Panc1 (cell line): ENCODE measurements around the gene KCNMB2. TPM values are rescaled to one million over a fixed set of nuclear protein-coding genes. Genes with fewer than 3 reads are reported as not detected.

Experiments used
- ATAC-seq: fragments of 200-7000 bp; cut with Tn5 transposase; 2 replicates; pipeline ENCODE4 v1.9.1; 2020; ENCODE audit warnings: mild to moderate bottlenecking, moderate library complexity
- BruUV-seq: library from RNA; stranded (reverse); fragments of 400-500 nt; replicated peaks from 2 replicates; lab custom pipeline; 2021; lab: Mats Ljungman, UMichigan
- CTCF ChIA-PET: fragments of 300-600 bp; sonication (Branson Sonifier 250); formaldehyde crosslinking; loops from one replicate; lab custom pipeline; 2022; ENCODE audit warnings: antibody characterized with exemption; lab: Charles Lee
- POLR2A ChIA-PET: fragments of 300-600 bp; sonication (Branson Sonifier 250); formaldehyde crosslinking; loops from one replicate; lab custom pipeline; 2022; ENCODE audit warnings: antibody characterized with exemption; lab: Charles Lee
- DNase-seq: peaks from one replicate; pipeline ENCODE4 v3.0.0-alpha.2; 2010; ENCODE audit warnings: low read depth, low spot score
- H3K27ac ChIP-seq: 2 replicates; pipeline ENCODE4 v1.5.1; 2011; ENCODE audit warnings: mild to moderate bottlenecking, low read length, inconsistent platforms
- H3K27me3 ChIP-seq: fragments of 200-500 bp; sonication (Bioruptor generic); 2 replicates; pipeline ENCODE4 v1.6.0; 2014; ENCODE audit warnings: low read length, inconsistent platforms; ENCODE audit not compliant: control insufficient read depth, insufficient read depth
- H3K36me3 ChIP-seq: fragments of 200-500 bp; sonication (Bioruptor generic); 2 replicates; pipeline ENCODE4 v1.5.1; 2014; ENCODE audit warnings: inconsistent platforms, mild to moderate bottlenecking, low read length, moderate library complexity; ENCODE audit not compliant: control insufficient read depth, insufficient read depth
- H3K4me1 ChIP-seq: 2 replicates; pipeline ENCODE4 v1.5.1; 2011; ENCODE audit warnings: inconsistent platforms, mild to moderate bottlenecking, low read length, moderate library complexity; ENCODE audit not compliant: control insufficient read depth, insufficient read depth
- H3K4me3 ChIP-seq, 2 experiments: 2 replicates each; pipeline ENCODE4 v1.5.1; 2011 to 2012; ENCODE audit warnings: low read depth in 2 of 2, low read length in 2 of 2, mild to moderate bottlenecking in 2 of 2, inconsistent platforms in 1 of 2, moderate library complexity in 1 of 2
- H3K9me3 ChIP-seq: fragments of 200-500 bp; sonication (Bioruptor generic); 2 replicates; pipeline ENCODE4 v1.5.1; 2014; ENCODE audit warnings: low read depth, mild to moderate bottlenecking, inconsistent platforms, low read length, moderate library complexity; ENCODE audit not compliant: control insufficient read depth, insufficient read depth
- CTCF ChIP-seq: fragments of 450-650 bp; IDR thresholded peaks from 2 replicates; pipeline ENCODE4 v1.5.1; 2017; ENCODE audit warnings: mild to moderate bottlenecking
- POLR2AphosphoS5 ChIP-seq: IDR thresholded peaks from 2 replicates; pipeline ENCODE4 v1.6.1; 2012; ENCODE audit warnings: mild to moderate bottlenecking, low read depth, low read length, moderate library complexity
- REST ChIP-seq, 2 experiments: IDR thresholded peaks; 2 replicates each; pipeline ENCODE4 v1.6.1; 2011 to 2012; ENCODE audit warnings: low read depth in 2 of 2, control low read depth in 1 of 2, low read length in 1 of 2, mild to moderate bottlenecking in 1 of 2, moderate library complexity in 1 of 2; ENCODE audit not compliant: insufficient read depth in 1 of 2
- SIN3A ChIP-seq: IDR thresholded peaks from 2 replicates; pipeline ENCODE4 v1.6.1; 2012; ENCODE audit warnings: low read depth, mild to moderate bottlenecking, low read length, moderate library complexity, borderline replicate concordance; ENCODE audit not compliant: insufficient read depth
- TCF7L2 ChIP-seq: IDR thresholded peaks from 2 replicates; pipeline ENCODE4 v1.6.1; 2011; ENCODE audit warnings: mild to moderate bottlenecking, low read depth, low read length, inconsistent platforms
- in situ Hi-C: cut with HindIII; loops from 2 replicates; pipeline ENCODE4 v1.10.0; 2016; ENCODE audit warnings: low sequenced_read_pairs, low pct_unique_long_range_greater_than_20kb
- intact Hi-C: fragments of 100-400 bp; cut with micrococcal nuclease; formaldehyde crosslinking; loops from one replicate; pipeline ENCODE4 v1.10.0; 2022; ENCODE audit not compliant: unreplicated experiment
- total RNA-seq: library from RNA; stranded (reverse); gene quantifications from one replicate; pipeline ENCODE4 v1.2.1, GENCODE V29; 2021; ENCODE audit not compliant: unreplicated experiment

The KCNMB2 gene
- total RNA-seq, 1 experiment from 2014 or later = not detected

GRCh38 chr3:178807694-178808093 lies 271.5 kb downstream of the KCNMB2 start:
- no peak for DNase-seq
- Histone ChIP-seq H3K36me3 (no peaks in the 10 kb centered on the region), H3K9me3 (no peaks in the 10 kb centered on the region), H3K4me1 (no peaks in the 10 kb centered on the region), H3K27me3 (no peaks in the 10 kb centered on the region), H3K4me3 (no peak overlapping the region), H3K27ac (no peak overlapping the region)
- ATAC-seq = no peak
- TF ChIP-seq CTCF (no peak), SIN3A (no peak), POLR2AphosphoS5 (no peak), REST (IDR thresholded peaks at IDR 0.05; ENCODE audit: insufficient read depth in 1 of 2, low read depth in 2 of 2, low read length in 1 of 2) (no peak), TCF7L2 (no peak)
- in situ Hi-C loops (no loop called here), intact Hi-C loops (no loop called here)
- ChIA-PET POLR2A (no interaction called here), CTCF (interaction anchor here (0.5 kb wide), 1 partner anchor 1618 kb away, joined by 4 read pairs; no protein-coding TSS in a partner anchor)
- no TSS peak for BruUV-seq

DNA sequence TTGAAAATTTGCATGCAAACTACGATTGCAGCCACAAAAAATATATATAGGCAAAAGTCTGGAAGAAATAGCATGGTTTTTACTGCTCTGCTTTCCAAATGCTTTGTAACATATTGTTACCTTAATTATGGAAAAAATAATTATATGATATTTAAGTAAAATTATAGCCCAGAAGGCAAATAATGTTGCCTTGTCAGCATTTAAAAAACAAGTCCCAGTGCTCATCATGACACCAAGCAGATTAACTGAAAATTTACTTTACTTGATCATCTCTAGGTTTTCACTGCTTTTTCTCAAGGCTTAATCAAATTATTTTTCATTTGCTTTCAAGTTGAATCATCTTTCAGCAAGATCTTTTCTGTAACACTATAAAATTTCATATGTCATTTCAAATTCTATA lies 272.5 kb downstream of the KCNMB2 start:
- ATAC-seq = no peak
- DNase-seq = no peak
- ChIA-PET CTCF (no interaction called here), POLR2A (no interaction called here)
- Histone ChIP-seq H3K4me3 (no peak overlapping the region), H3K27me3 (no peaks in the 10 kb centered on the region), H3K4me1 (no peaks in the 10 kb centered on the region), H3K27ac (no peak overlapping the region), H3K36me3 (no peaks in the 10 kb centered on the region), H3K9me3 (no peaks in the 10 kb centered on the region)
- no TSS peak for BruUV-seq
- intact Hi-C loops = no loop called here
- in situ Hi-C loops = no loop called here
- no peak for TF ChIP-seq POLR2AphosphoS5
- no peak for TF ChIP-seq TCF7L2
- no peak for TF ChIP-seq CTCF
